Smooth muscle cell (in vitro differentiated cells): ENCODE measurements around the gene NEU1. TPM values are rescaled to one million over a fixed set of nuclear protein-coding genes. Genes with fewer than 3 reads are reported as not detected.
A peak's percentile ranks its signal among the peaks of the same experiment; 100 is the strongest.

Source experiments
- DNase-seq: peaks from one replicate; lab custom pipeline; 2025; ENCODE audit not compliant: unreplicated experiment; lab: John Stamatoyannopoulos, UW
- H2AFZ ChIP-seq: fragments of 200-600 bp; sonication (generic); 2 replicates; pipeline ENCODE4 v1.6.0; 2016; ENCODE audit warnings: antibody characterized with exemption, low read depth, mild to moderate bottlenecking
- H3F3A ChIP-seq: fragments of 200-600 bp; sonication (generic); 2 replicates; pipeline ENCODE4 v1.6.0; 2017; ENCODE audit warnings: antibody characterized with exemption, low read depth
- H3K27ac ChIP-seq: fragments of 200-600 bp; sonication (generic); 2 replicates; pipeline ENCODE4 v1.5.1; 2016; ENCODE audit warnings: low read depth, mild to moderate bottlenecking
- H3K27me3 ChIP-seq: fragments of 200-600 bp; sonication (generic); 2 replicates; pipeline ENCODE4 v1.6.1; 2016; ENCODE audit warnings: low read depth, mild to moderate bottlenecking
- H3K36me3 ChIP-seq: fragments of 200-600 bp; sonication (generic); 2 replicates; pipeline ENCODE4 v1.5.1; 2016; ENCODE audit warnings: low read depth
- H3K4me1 ChIP-seq: fragments of 200-600 bp; sonication (generic); 2 replicates; pipeline ENCODE4 v1.5.1; 2016; ENCODE audit warnings: low read depth
- H3K4me2 ChIP-seq: fragments of 200-600 bp; sonication (generic); 2 replicates; pipeline ENCODE4 v1.6.0; 2016; ENCODE audit warnings: mild to moderate bottlenecking
- H3K4me3 ChIP-seq: fragments of 200-600 bp; sonication (generic); 2 replicates; pipeline ENCODE4 v1.5.1; 2016; ENCODE audit warnings: mild to moderate bottlenecking
- H3K79me2 ChIP-seq: fragments of 200-600 bp; sonication (generic); 2 replicates; pipeline ENCODE4 v1.6.0; 2016; ENCODE audit warnings: low read depth, mild to moderate bottlenecking
- H3K9ac ChIP-seq: fragments of 200-600 bp; sonication (generic); 2 replicates; pipeline ENCODE4 v1.6.0; 2016; ENCODE audit warnings: low read depth
- H3K9me3 ChIP-seq: fragments of 200-600 bp; sonication (generic); replicated peaks from 2 replicates; pipeline ENCODE4 v1.5.1; 2016; ENCODE audit warnings: low read depth
- H4K20me1 ChIP-seq: fragments of 200-600 bp; sonication (generic); 2 replicates; pipeline ENCODE4 v1.6.0; 2016; ENCODE audit warnings: low read depth
- CTCF ChIP-seq: fragments of 200-600 bp; sonication (generic); IDR thresholded peaks from 2 replicates; pipeline ENCODE4 v1.5.1; 2017; ENCODE audit warnings: borderline replicate concordance, mild to moderate bottlenecking, antibody characterized with exemption; ENCODE audit not compliant: insufficient read depth, poor library complexity, severe bottlenecking
- WGBS: methylation state at CpG from one replicate; pipeline ENCODE4 v1.1.7; 2016; ENCODE audit warnings: low lambda C conversion rate; 5-methylcytosine and 5-hydroxymethylcytosine counted together
- polyA plus RNA-seq: library from polyadenylated mRNA; unstranded; fragments of >200 nt; fragmentation: Nextera tagmentation; extraction: Ambion mirVana; gene quantifications from 2 replicates; pipeline ENCODE4 v1.2.1, GENCODE V29; 2016
- total RNA-seq: library from RNA; depleted of rRNA; stranded (reverse); fragments of >200 nt; gene quantifications from 2 replicates; pipeline ENCODE4 v1.2.3, GENCODE V29; 2014

Gene NEU1
- total and polyA plus RNA-seq, 2 experiments from 2014 or later: 47.5 to 52.7 TPM

DNA sequence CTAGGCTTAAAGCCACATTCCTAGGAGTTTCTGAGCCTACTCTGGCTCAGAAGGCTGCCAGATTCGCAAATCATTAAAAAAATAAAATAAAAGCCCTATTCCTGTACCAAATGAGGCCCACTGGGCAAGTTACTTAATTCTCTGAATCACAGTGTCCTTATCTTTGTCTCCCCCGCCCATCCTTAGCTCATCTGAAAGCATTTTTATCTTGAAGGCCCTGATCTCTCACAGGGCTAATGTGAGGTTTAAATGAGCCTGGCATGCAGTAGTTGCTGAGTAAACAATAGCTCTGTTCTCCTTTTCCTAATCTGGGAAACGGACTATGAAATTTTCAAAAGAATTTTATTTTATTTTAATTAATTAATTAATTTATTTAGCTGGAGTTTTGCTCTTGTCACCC lies 41.3 kb upstream of the NEU1 start:
- H3K9ac ChIP-seq: no peak overlapping the region
- H3K27ac ChIP-seq: no peak overlapping the region
- peaks cover 16% of the 10 kb centered on the region for H3K4me1 ChIP-seq
- H3K4me3 ChIP-seq: no peak overlapping the region
- DNase-seq: no peak
- no peak for TF ChIP-seq CTCF
- no peaks in the 10 kb centered on the region for H3K36me3 ChIP-seq
- H3F3A ChIP-seq: peaks cover 18% of the 10 kb centered on the region
- no peak overlapping the region for H2AFZ ChIP-seq
- no peaks in the 10 kb centered on the region for H3K27me3 ChIP-seq
- no peaks in the 10 kb centered on the region for H3K9me3 ChIP-seq
- no peak overlapping the region for H3K4me2 ChIP-seq
- 51% methylated on average over 3 of the region's 3 CpGs for WGBS
- H4K20me1 ChIP-seq: no peaks in the 10 kb centered on the region
- H3K79me2 ChIP-seq: no peaks in the 10 kb centered on the region

GRCh38 chr6:31901953-31902643 lies 39.5 kb upstream of the NEU1 start, which contains the start of gene ZBTB12:
ZBTB12 (minus strand) TSS chr6:31902086; CDS start chr6:31901305, 781 bp downstream.
- H3K27ac ChIP-seq: peak within 1 kb of the TSS; percentile 48
- H4K20me1 ChIP-seq: peaks cover 4% of the 10 kb centered on the region
- under 1% methylated on average over 33 of the region's 77 CpGs for WGBS
- no peaks in the 10 kb centered on the region for H3K27me3 ChIP-seq
- H3K36me3 ChIP-seq: no peaks in the 10 kb centered on the region
- no peaks in the 10 kb centered on the region for H3K79me2 ChIP-seq
- peak; percentile 87 for DNase-seq
- peak within 1 kb of the TSS; percentile 85 for H3K4me2 ChIP-seq
- H3K9ac ChIP-seq: peak within 1 kb of the TSS; percentile 9
- H3K4me1 ChIP-seq: peaks cover 22% of the 10 kb centered on the region
- peaks cover 11% of the 10 kb centered on the region for H3F3A ChIP-seq
- peak within 1 kb of the TSS; percentile 51 for H2AFZ ChIP-seq
- no peak for TF ChIP-seq CTCF
- no peaks in the 10 kb centered on the region for H3K9me3 ChIP-seq
- peak within 1 kb of the TSS; percentile 67 for H3K4me3 ChIP-seq

DNA sequence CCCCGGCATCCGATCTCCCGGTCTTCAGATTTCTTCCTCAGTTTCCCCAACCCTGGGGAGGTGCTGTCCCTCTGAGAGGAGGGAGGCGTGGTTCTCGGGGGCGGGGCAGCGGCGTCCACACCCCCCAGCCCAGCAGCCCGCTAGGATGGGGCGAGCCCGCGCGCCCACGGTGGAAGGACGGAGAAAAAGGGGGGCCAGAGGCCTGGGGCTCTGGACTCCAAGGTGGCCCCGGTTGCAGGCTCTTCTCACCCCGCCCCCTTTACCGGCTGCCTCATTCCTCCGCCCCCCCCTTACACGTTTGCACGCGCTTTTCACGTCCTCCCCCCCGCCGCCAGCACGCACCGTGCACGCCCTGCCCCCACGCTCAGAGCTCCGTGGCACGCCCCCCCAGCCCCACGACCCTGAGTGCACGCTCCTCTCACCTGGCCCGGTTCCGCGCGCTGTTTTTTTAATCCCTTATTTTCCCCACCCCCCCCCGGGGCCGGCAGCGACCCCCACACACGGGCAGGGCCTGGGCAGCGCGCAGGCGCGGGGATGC lies 38.9 kb upstream of the NEU1 start:
- no peaks in the 10 kb centered on the region for H3K79me2 ChIP-seq
- peaks cover 4% of the 10 kb centered on the region for H4K20me1 ChIP-seq
- WGBS: 7% methylated on average over 17 of the region's 45 CpGs
- H3K27me3 ChIP-seq: no peaks in the 10 kb centered on the region
- peak overlapping the region; percentile 48 for H3K27ac ChIP-seq
- peaks cover 16% of the 10 kb centered on the region for H3K4me1 ChIP-seq
- peaks cover 9% of the 10 kb centered on the region for H3F3A ChIP-seq
- peak overlapping the region; percentile 9 for H3K9ac ChIP-seq
- no peaks in the 10 kb centered on the region for H3K9me3 ChIP-seq
- peak overlapping the region; percentile 85 for H3K4me2 ChIP-seq
- peak; percentile 69 for DNase-seq
- TF ChIP-seq CTCF: no peak
- H2AFZ ChIP-seq: no peak overlapping the region
- H3K36me3 ChIP-seq: no peaks in the 10 kb centered on the region
- H3K4me3 ChIP-seq: peak overlapping the region; percentile 67

GRCh38 chr6:31900917-31901414 lies 38.3 kb upstream of the NEU1 start:
- Histone ChIP-seq H3K4me1 (peaks cover 14% of the 10 kb centered on the region), H3K4me3 (peak overlapping the region; percentile 67), H4K20me1 (peaks cover 4% of the 10 kb centered on the region), H3K79me2 (no peaks in the 10 kb centered on the region), H2AFZ (no peak overlapping the region), H3K27me3 (no peaks in the 10 kb centered on the region), H3K27ac (peak overlapping the region; percentile 48), H3K4me2 (peak overlapping the region; percentile 85), H3K36me3 (no peaks in the 10 kb centered on the region), H3K9me3 (no peaks in the 10 kb centered on the region), H3K9ac (no peak overlapping the region), H3F3A (peaks cover 9% of the 10 kb centered on the region)
- 67% methylated on average over 29 of the region's 29 CpGs for WGBS
- DNase-seq: no peak
- TF ChIP-seq CTCF: no peak
